ENCODE results near the gene NAA10. TPM values are rescaled to one million over a fixed set of nuclear protein-coding genes. Genes with fewer than 3 reads are reported as not detected.
"Not testable (repeated sequence)": the region's sequence is repeated elsewhere in the genome, so short reads cannot be mapped to it uniquely, and the experiment has no call there.

NAA10 gene
- 100 to 1,000 TPM in 2 of 6 donors, 10 to 100 TPM in 4; 30.7 to 116 (median 76.2) TPM for total RNA-seq

DNA sequence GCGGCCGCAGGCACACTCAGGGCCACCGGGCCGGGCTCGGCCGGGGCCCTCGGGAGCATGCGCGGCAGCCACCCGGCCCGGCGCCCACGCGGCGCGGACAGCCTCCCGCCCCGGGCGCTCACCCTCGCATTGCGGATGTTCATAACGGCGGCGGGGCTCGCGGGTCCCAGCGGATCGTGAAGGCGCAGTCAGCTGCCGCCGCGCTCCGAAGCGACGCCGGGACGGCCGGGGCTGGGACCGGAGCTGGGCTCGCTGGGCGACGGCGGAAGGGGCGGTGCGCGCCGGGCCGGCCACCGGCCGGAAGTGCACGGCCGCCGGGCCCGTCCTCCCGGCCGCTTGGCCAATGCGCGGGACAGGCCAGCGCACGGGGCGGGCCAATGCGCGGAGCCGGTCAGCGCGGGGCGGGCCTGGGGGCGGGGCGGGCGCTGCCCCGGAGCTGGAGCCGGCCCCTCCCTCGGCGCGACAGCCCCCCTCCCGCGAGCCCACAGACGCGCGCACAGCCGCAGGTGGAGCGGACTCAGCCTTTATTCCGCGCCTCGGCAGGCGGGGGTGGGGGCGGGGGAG is at the start of gene NAA10:
NAA10 (minus strand) TSS at position 276 of the 564 bp plus-strand sequence; CDS start at position 143, 133 bp downstream.
- peak within 1 kb of the TSS; percentile 60 to 76 (median 70) for H3K27ac ChIP-seq
- TF ChIP-seq POLR2A (IDR thresholded peaks at IDR 0.05), result peak in 2 of 4 donors; percentile 25 to 52
- TF ChIP-seq, protein P1, sequence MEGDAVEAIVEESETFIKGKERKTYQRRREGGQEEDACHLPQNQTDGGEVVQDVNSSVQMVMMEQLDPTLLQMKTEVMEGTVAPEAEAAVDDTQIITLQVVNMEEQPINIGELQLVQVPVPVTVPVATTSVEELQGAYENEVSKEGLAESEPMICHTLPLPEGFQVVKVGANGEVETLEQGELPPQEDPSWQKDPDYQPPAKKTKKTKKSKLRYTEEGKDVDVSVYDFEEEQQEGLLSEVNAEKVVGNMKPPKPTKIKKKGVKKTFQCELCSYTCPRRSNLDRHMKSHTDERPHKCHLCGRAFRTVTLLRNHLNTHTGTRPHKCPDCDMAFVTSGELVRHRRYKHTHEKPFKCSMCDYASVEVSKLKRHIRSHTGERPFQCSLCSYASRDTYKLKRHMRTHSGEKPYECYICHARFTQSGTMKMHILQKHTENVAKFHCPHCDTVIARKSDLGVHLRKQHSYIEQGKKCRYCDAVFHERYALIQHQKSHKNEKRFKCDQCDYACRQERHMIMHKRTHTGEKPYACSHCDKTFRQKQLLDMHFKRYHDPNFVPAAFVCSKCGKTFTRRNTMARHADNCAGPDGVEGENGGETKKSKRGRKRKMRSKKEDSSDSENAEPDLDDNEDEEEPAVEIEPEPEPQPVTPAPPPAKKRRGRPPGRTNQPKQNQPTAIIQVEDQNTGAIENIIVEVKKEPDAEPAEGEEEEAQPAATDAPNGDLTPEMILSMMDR (IDR thresholded peaks at IDR 0.05), result no peak
- H3K36me3 ChIP-seq, result peaks cover 0 to 31% (median 11%) of the 10 kb centered on the region in 4 donors
- no peaks in the 10 kb centered on the region for H3K27me3 ChIP-seq
- WGBS, 2 donors, result 27% methylated on average over 3 of the region's 87 CpGs; no CpG with 5 or more reads in 1 of the 2 donors
- ATAC-seq (ENCODE audit: low FRiP score in 2 of 2) (peak; percentile 87 to 98), DNase-seq (peak; percentile 80 to 95)
- H3K9me3 ChIP-seq, result no peaks in the 10 kb centered on the region
- H3K4me1 ChIP-seq, result peaks cover 5 to 36% (median 12%) of the 10 kb centered on the region in 4 donors
- peak within 1 kb of the TSS; percentile 60 to 78 (median 73) for H3K4me3 ChIP-seq

DNA sequence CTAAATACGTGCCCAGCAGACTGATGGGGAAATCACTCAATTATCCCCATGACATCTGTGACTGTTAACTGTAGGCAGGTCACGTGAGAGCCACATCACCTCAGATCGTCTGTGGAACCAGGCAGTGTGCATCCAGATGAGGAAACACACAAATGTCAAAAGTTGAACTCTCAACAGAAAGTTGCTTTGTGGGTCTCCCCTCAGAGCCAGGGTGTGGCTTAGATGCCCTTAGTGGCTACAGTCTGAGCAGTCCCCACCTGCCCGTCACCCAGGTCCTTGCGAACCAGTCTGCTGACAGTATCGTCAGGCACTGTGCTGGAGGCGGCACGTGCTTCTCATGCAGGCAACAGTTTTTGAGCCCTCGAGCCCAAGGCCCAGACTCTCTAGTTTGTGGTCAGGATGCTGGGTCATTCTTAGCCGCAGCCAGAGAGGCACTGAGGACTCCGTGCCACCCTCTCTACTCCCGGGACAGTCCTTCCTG is 48.5 kb upstream of the NAA10 start:
- Histone ChIP-seq H3K27me3 (peaks cover 0 to 7% (median 0%) of the 10 kb centered on the region in 4 donors), H3K9me3 (no peaks in the 10 kb centered on the region), H3K4me3 (no peak overlapping the region), H3K4me1 (peaks cover 3 to 17% (median 5%) of the 10 kb centered on the region in 4 donors), H3K36me3 (no peaks in the 10 kb centered on the region), H3K27ac (peak overlapping the region in 1 of 4 donors; percentile 21)
- no peak for ATAC-seq (ENCODE audit: low FRiP score in 2 of 2)
- WGBS, 2 donors, result 82 to 91% methylated on average over 7 to 12 of the region's 12 CpGs
- no peak for TF ChIP-seq POLR2A (IDR thresholded peaks at IDR 0.05)
- TF ChIP-seq, protein P1 (IDR thresholded peaks at IDR 0.05), result no peak
- TF ChIP-seq EP300 (IDR thresholded peaks at IDR 0.05), result no peak
- TF ChIP-seq POLR2AphosphoS5 (IDR thresholded peaks at IDR 0.05), result no peak
- DNase-seq, result peak in 1 of 2 donors; percentile 21

DNA sequence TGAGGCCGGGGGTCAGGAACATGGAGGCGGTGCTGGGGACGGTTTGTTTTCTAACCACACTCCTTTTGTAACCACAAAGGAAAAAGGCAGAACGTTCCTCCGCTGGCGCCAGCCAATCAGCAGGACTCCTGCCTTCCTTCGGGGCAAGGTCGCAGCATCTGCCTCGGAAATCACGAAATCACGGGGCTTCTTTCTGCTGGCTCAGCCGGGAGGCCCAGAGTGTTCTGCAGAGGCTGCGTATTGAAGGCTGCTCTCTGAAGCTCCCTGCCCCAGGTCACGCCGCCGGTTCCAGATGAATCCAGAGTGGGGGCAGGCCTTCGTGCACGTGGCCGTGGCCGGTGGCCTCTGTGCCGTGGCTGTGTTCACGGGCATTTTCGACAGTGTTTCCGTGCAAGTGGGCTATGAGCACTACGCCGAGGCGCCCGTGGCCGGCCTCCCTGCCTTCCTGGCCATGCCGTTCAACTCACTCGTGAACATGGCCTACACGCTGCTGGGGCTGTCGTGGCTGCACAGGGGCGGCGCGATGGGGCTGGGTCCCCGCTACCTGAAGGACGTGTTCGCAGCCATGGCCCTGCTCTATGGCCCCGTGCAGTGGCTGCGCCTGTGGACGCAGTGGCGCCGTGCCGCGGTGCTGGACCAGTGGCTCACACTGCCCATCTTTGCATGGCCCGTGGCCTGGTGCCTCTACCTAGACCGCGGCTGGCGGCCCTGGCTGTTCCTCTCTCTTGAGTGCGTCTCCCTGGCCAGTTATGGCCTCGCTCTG is 47.1 kb upstream of the NAA10 start:
- no peak overlapping the region for H3K4me3 ChIP-seq
- H3K4me1 ChIP-seq, result peaks cover 3 to 17% (median 5%) of the 10 kb centered on the region in 4 donors
- peak overlapping the region in 3 of 4 donors; percentile 24 to 76 (median 61) for H3K27ac ChIP-seq
- peaks cover 0 to 7% (median 0%) of the 10 kb centered on the region in 4 donors for H3K27me3 ChIP-seq
- H3K36me3 ChIP-seq, result no peaks in the 10 kb centered on the region
- TF ChIP-seq POLR2A (IDR thresholded peaks at IDR 0.05) (peak in 1 of 4 donors; percentile 42), POLR2AphosphoS5 (IDR thresholded peaks at IDR 0.05) (peak in 1 of 2 donors; percentile 15), EP300 (IDR thresholded peaks at IDR 0.05) (no peak)
- TF ChIP-seq, protein P1 (IDR thresholded peaks at IDR 0.05), result no peak
- DNase-seq (peak; percentile 58 to 70), ATAC-seq (ENCODE audit: low FRiP score in 2 of 2) (peak in 1 of 2 donors; percentile 70)
- WGBS, 2 donors, result 55 to 77% methylated on average over 10 to 46 of the region's 52 CpGs
- no peaks in the 10 kb centered on the region for H3K9me3 ChIP-seq

DNA sequence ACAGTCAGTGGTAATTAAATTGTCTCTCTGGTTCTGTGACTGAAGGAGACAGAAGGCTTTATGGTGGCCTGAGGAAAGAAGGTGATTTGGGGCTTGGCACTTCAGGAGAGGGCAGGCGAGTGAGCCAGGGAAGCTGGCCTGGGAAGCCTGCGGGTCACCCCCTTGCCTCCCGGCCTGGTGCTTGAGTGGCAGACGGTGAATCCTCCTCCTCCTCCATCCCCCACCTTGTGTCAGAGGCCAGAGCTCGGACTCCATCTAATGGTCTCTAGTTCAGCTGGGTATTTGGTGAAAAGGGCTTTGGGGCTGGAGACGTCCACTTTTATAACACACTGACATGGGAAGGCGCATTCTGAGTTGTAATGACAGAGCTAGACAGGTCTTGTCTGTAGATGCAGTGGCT is 46.4 kb upstream of the NAA10 start:
- H3K27me3 ChIP-seq, result peaks cover 0 to 7% (median 0%) of the 10 kb centered on the region in 4 donors
- DNase-seq (no peak), ATAC-seq (ENCODE audit: low FRiP score in 2 of 2) (no peak)
- TF ChIP-seq EP300 (IDR thresholded peaks at IDR 0.05) (no peak), POLR2A (IDR thresholded peaks at IDR 0.05) (no peak), POLR2AphosphoS5 (IDR thresholded peaks at IDR 0.05) (no peak)
- TF ChIP-seq, protein P1 (IDR thresholded peaks at IDR 0.05), result no peak
- no peaks in the 10 kb centered on the region for H3K9me3 ChIP-seq
- peaks cover 3 to 17% (median 5%) of the 10 kb centered on the region in 4 donors for H3K4me1 ChIP-seq
- peak overlapping the region in 2 of 4 donors; percentile 61 to 76 for H3K27ac ChIP-seq
- H3K36me3 ChIP-seq, result no peaks in the 10 kb centered on the region
- WGBS, 2 donors, result 70 to 82% methylated on average over 3 to 7 of the region's 7 CpGs
- H3K4me3 ChIP-seq, result no peak overlapping the region

DNA sequence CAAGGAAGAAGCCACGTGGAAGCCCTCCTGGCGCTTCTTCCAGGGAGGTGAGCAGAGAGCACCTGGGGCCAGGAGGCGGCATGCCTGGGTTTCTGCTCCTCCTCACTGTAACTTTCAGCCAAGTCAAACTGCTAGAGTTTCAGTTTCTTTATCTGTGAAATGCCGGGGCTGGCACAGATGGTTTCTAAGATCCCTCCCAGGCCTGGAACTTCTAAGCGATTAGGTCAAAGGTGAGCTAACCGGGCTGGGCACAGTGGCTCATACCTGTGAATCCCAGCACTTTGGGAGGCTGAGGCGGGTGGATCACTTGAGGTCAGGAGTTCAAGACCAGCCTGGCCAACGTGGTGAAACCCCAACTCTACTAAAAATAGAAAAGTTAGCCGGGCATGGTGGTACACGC is 45.6 kb upstream of the NAA10 start:
- not testable (repeated sequence) for H3K27me3 ChIP-seq; H3K36me3 ChIP-seq; H3K9me3 ChIP-seq; DNase-seq; H3K4me3 ChIP-seq; ATAC-seq (ENCODE audit: low FRiP score in 2 of 2)
- 77% methylated on average over 7 of the region's 10 CpGs; no CpG with 5 or more reads in 1 of the 2 donors for WGBS, 2 donors
- H3K27ac ChIP-seq, result peak overlapping the region in 2 of 4 donors; percentile 40 to 76
- H3K4me1 ChIP-seq, result peaks cover 3 to 17% (median 5%) of the 10 kb centered on the region in 4 donors
